Small intestine (tissue), 7 donors: ENCODE data around the gene LRRC75A. TPM values are rescaled to one million over a fixed set of nuclear protein-coding genes. Genes with fewer than 3 reads are reported as not detected.
A peak's percentile ranks its signal among the peaks of the same experiment; 100 is the strongest.
"Not testable (repeated sequence)": the region's sequence is repeated elsewhere in the genome, so short reads cannot be mapped to it uniquely, and the experiment has no call there.

Experiments used
- DNase-seq, 2 donors: peaks; one replicate each; pipeline versions ENCODE4 v3.0.0 to v3.0.0-alpha.2; 2013
- FAIRE-seq: peaks from 2 replicates; lab custom pipeline; 2012; peaks lifted over from hg19 to GRCh38; lab: Jason Lieb, UNC
- H3K27ac ChIP-seq, 3 donors: one replicate each; pipeline ENCODE4 v1.5.1; 2013; ENCODE audit warnings: low read length in 2 of 3, mild to moderate bottlenecking in 2 of 3, control low read depth in 1 of 3, inconsistent platforms in 1 of 3, low read depth in 1 of 3, moderate library complexity in 1 of 3
- H3K27me3 ChIP-seq, 3 donors: one replicate each; pipeline ENCODE4 v1.6.1; 2013; ENCODE audit warnings: low read length in 3 of 3, inconsistent platforms in 1 of 3; ENCODE audit not compliant: control insufficient read depth in 3 of 3, insufficient read depth in 3 of 3
- H3K36me3 ChIP-seq, 3 donors: one replicate each; pipeline ENCODE4 v1.6.1; 2013; ENCODE audit warnings: low read length in 3 of 3, inconsistent platforms in 1 of 3, low read depth in 1 of 3, mild to moderate bottlenecking in 1 of 3, moderate library complexity in 1 of 3; ENCODE audit not compliant: control insufficient read depth in 3 of 3, insufficient read depth in 2 of 3
- H3K4me1 ChIP-seq, 3 donors: one replicate each; pipeline ENCODE4 v1.6.1; 2013; ENCODE audit warnings: low read length in 2 of 3, inconsistent platforms in 1 of 3, low read depth in 1 of 3, mild to moderate bottlenecking in 1 of 3, moderate library complexity in 1 of 3; ENCODE audit not compliant: control insufficient read depth in 3 of 3, insufficient read depth in 2 of 3
- H3K4me3 ChIP-seq, 3 donors: one replicate each; pipeline ENCODE4 v1.5.1; 2013; ENCODE audit warnings: low read length in 3 of 3, control low read depth in 1 of 3, inconsistent platforms in 1 of 3, low read depth in 1 of 3, mild to moderate bottlenecking in 1 of 3, moderate library complexity in 1 of 3
- H3K9me3 ChIP-seq, 2 donors: one replicate each; pipeline ENCODE4 v1.6.1; 2013; ENCODE audit warnings: low read depth in 1 of 2, low read length in 1 of 2; ENCODE audit not compliant: control insufficient read depth in 2 of 2, insufficient read depth in 1 of 2
- WGBS, 3 donors: extraction: QIAGEN DNeasy Blood & Tissue Kit; methylation state at CpG; one replicate each; pipeline ENCODE4 v1.1.7; 2013; 5-methylcytosine and 5-hydroxymethylcytosine counted together
- polyA plus RNA-seq, 4 donors: library from polyadenylated mRNA; stranded (reverse) in 3 of 4; unstranded in 1 of 4; fragments of 200-250 nt in 3 of 4; fragments of 120-200 nt in 1 of 4; gene quantifications; one replicate each; pipeline versions ENCODE4 v1.2.1 to v1.2.3, GENCODE V29; 2013
- donor health status: healthy with polysubstance abuse.
- donor health status: control.
- donor health status: control.
- donor health status: Bipolar disorder and iron deficiency.
- donor health status: healthy.

LRRC75A gene
- polyA plus RNA-seq, 4 donors, result 30.5 to 130 (median 64.3) TPM

- H3K4me1 ChIP-seq, result peaks cover 2 to 70% (median 15%) of the 10 kb centered on the region in 3 donors
- H3K4me3 ChIP-seq, result no peak overlapping the region
- H3K9me3 ChIP-seq, result no peaks in the 10 kb centered on the region
- no peaks in the 10 kb centered on the region for H3K27me3 ChIP-seq
- H3K27ac ChIP-seq, result peak overlapping the region in 2 of 3 donors; percentile 52 to 73
- peak in 1 of 2 donors; percentile 58 for DNase-seq
- H3K36me3 ChIP-seq, result peaks cover 3 to 90% (median 17%) of the 10 kb centered on the region in 3 donors
- FAIRE-seq, result no peak
- 70 to 76% (median 71%) methylated on average over 5 of the region's 5 CpGs for WGBS, 3 donors
These were observed 32.0 kb downstream of the LRRC75A start for GRCh38 chr17:16459855-16460550.

- H3K36me3 ChIP-seq, result peaks cover 3 to 88% (median 17%) of the 10 kb centered on the region in 3 donors
- peaks cover 2 to 63% (median 15%) of the 10 kb centered on the region in 3 donors for H3K4me1 ChIP-seq
- no peak for FAIRE-seq
- no peak for DNase-seq
- peak overlapping the region in 1 of 3 donors; percentile 73 for H3K27ac ChIP-seq
- no peaks in the 10 kb centered on the region for H3K27me3 ChIP-seq
- 76 to 86% (median 84%) methylated on average over 11 of the region's 11 CpGs for WGBS, 3 donors
- no peaks in the 10 kb centered on the region for H3K9me3 ChIP-seq
- H3K4me3 ChIP-seq, result no peak overlapping the region
These were observed 32.7 kb downstream of the LRRC75A start for GRCh38 chr17:16459271-16459670.

- FAIRE-seq (no peak), DNase-seq (peak in 1 of 2 donors; percentile 61)
- Histone ChIP-seq H3K4me3 (no peak overlapping the region), H3K27ac (peak overlapping the region in 1 of 3 donors; percentile 48), H3K36me3 (peaks cover 3 to 88% (median 15%) of the 10 kb centered on the region in 3 donors), H3K9me3 (no peaks in the 10 kb centered on the region), H3K27me3 (no peaks in the 10 kb centered on the region), H3K4me1 (peaks cover 0 to 49% (median 12%) of the 10 kb centered on the region in 3 donors)
- 43 to 73% (median 57%) methylated on average over 9 of the region's 9 CpGs for WGBS, 3 donors
These were observed 35.2 kb downstream of the LRRC75A start for GRCh38 chr17:16456742-16457316.

- peaks cover 0 to 88% (median 9%) of the 10 kb centered on the region in 3 donors for H3K36me3 ChIP-seq
- H3K27ac ChIP-seq, result peak overlapping the region in 1 of 3 donors; percentile 48
- no peaks in the 10 kb centered on the region for H3K9me3 ChIP-seq
- no peak overlapping the region for H3K4me3 ChIP-seq
- 22 to 65% (median 44%) methylated on average over 4 to 5 of the region's 5 CpGs for WGBS, 3 donors
- DNase-seq (peak in 1 of 2 donors; percentile 88), FAIRE-seq (no peak)
- no peaks in the 10 kb centered on the region for H3K27me3 ChIP-seq
- H3K4me1 ChIP-seq, result peaks cover 0 to 46% (median 11%) of the 10 kb centered on the region in 3 donors
These were observed 35.8 kb downstream of the LRRC75A start for GRCh38 chr17:16455997-16456741.

GRCh38 chr17:16453493-16453851 lies 38.5 kb downstream of the LRRC75A start:
- Histone ChIP-seq H3K36me3 (peaks cover 0 to 88% (median 4%) of the 10 kb centered on the region in 3 donors), H3K4me1 (peaks cover 0 to 25% (median 2%) of the 10 kb centered on the region in 3 donors), H3K4me3 (no peak overlapping the region), H3K27me3 (no peaks in the 10 kb centered on the region), H3K27ac (peak overlapping the region in 1 of 3 donors; percentile 2), H3K9me3 (no peaks in the 10 kb centered on the region)
- FAIRE-seq (no peak), DNase-seq (no peak)
- WGBS, 3 donors, result 80 to 88% (median 87%) methylated on average over 4 of the region's 4 CpGs

- H3K27me3 ChIP-seq, H3K27ac ChIP-seq, H3K9me3 ChIP-seq, FAIRE-seq, H3K4me3 ChIP-seq, DNase-seq: not testable (repeated sequence)
- Histone ChIP-seq H3K36me3 (peaks cover 0 to 88% (median 11%) of the 10 kb centered on the region in 3 donors), H3K4me1 (peaks cover 0 to 21% (median 1%) of the 10 kb centered on the region in 3 donors)
- WGBS, 3 donors, result 74 to 93% (median 77%) methylated on average over 8 of the region's 8 CpGs
These were observed 39.7 kb downstream of the LRRC75A start for GRCh38 chr17:16452268-16452667.

GRCh38 chr17:16450028-16450427 lies 42.0 kb downstream of the LRRC75A start:
- DNase-seq, result no peak
- Histone ChIP-seq H3K27ac (peak overlapping the region in 1 of 3 donors; percentile 21), H3K36me3 (peaks cover 2 to 94% (median 11%) of the 10 kb centered on the region in 3 donors), H3K4me3 (no peak overlapping the region), H3K9me3 (no peaks in the 10 kb centered on the region), H3K27me3 (no peaks in the 10 kb centered on the region), H3K4me1 (peaks cover 0 to 18% (median 0%) of the 10 kb centered on the region in 3 donors)
- FAIRE-seq, result no peak
- WGBS, 3 donors, result 80 to 87% (median 85%) methylated on average over 4 of the region's 4 CpGs

GRCh38 chr17:16449121-16449570 lies 42.8 kb downstream of the LRRC75A start:
- no peak for DNase-seq
- no peak overlapping the region for H3K4me3 ChIP-seq
- no peak for FAIRE-seq
- peaks cover 0 to 21% (median 0%) of the 10 kb centered on the region in 3 donors for H3K4me1 ChIP-seq
- peaks cover 2 to 93% (median 11%) of the 10 kb centered on the region in 3 donors for H3K36me3 ChIP-seq
- WGBS, 3 donors, result 77 to 82% (median 81%) methylated on average over 11 of the region's 11 CpGs
- no peak overlapping the region for H3K27ac ChIP-seq
- no peaks in the 10 kb centered on the region for H3K9me3 ChIP-seq
- H3K27me3 ChIP-seq, result no peaks in the 10 kb centered on the region
